A673 (cell line): ENCODE results near the gene P2RX2. TPM values are rescaled to one million over a fixed set of nuclear protein-coding genes. Genes with fewer than 3 reads are reported as not detected.

Source experiments
- BruUV-seq: library from RNA; stranded (reverse); fragments of 400-500 nt; replicated peaks from 2 replicates; lab custom pipeline; 2021; lab: Mats Ljungman, UMichigan
- CTCF ChIA-PET: fragments of 300-600 bp; sonication (Branson Sonifier 250); formaldehyde crosslinking; loops from one replicate; lab custom pipeline; 2022; ENCODE audit warnings: antibody characterized with exemption; lab: Charles Lee
- POLR2A ChIA-PET: fragments of 300-600 bp; sonication (Branson Sonifier 250); formaldehyde crosslinking; loops from one replicate; lab custom pipeline; 2022; ENCODE audit warnings: antibody characterized with exemption; ENCODE audit not compliant: low non-redundant PET; lab: Charles Lee
- DNase-seq: peaks from one replicate; pipeline ENCODE4 v3.0.0-alpha.2; 2015; ENCODE audit warnings: low spot score
- H3K27ac ChIP-seq: fragments of 200-600 bp; sonication (generic); 2 replicates; pipeline ENCODE4 v1.5.1; 2016; ENCODE audit warnings: mixed run types, low read depth, mild to moderate bottlenecking, mixed read lengths, antibody characterized with exemption, low read length; ENCODE audit not compliant: poor library complexity, severe bottlenecking
- H3K27me3 ChIP-seq: fragments of 200-600 bp; sonication (generic); replicated peaks from 2 replicates; pipeline ENCODE4 v1.6.1; 2017; ENCODE audit warnings: mixed run types, low read depth, mild to moderate bottlenecking, mixed read lengths, antibody characterized with exemption, low read length; ENCODE audit not compliant: insufficient read depth, poor library complexity
- H3K36me3 ChIP-seq: fragments of 200-600 bp; sonication (generic); 2 replicates; pipeline ENCODE4 v1.6.1; 2016; ENCODE audit warnings: mixed run types, mild to moderate bottlenecking, mixed read lengths, antibody characterized with exemption, low read length; ENCODE audit not compliant: insufficient read depth, poor library complexity, severe bottlenecking
- H3K4me1 ChIP-seq: fragments of 200-600 bp; sonication (generic); 2 replicates; pipeline ENCODE4 v1.6.1; 2017; ENCODE audit warnings: mixed run types, mild to moderate bottlenecking, mixed read lengths, antibody characterized with exemption, low read length; ENCODE audit not compliant: insufficient read depth, poor library complexity, severe bottlenecking
- H3K4me3 ChIP-seq: fragments of 200-600 bp; sonication (generic); 2 replicates; pipeline ENCODE4 v1.5.1; 2016; ENCODE audit warnings: low read depth, mixed run types, mild to moderate bottlenecking, mixed read lengths, low read length; ENCODE audit not compliant: poor library complexity, severe bottlenecking
- H3K9me3 ChIP-seq: fragments of 200-600 bp; sonication (generic); 2 replicates; pipeline ENCODE4 v1.6.1; 2016; ENCODE audit warnings: mixed run types, low read depth, mild to moderate bottlenecking, mixed read lengths, antibody characterized with exemption, low read length; ENCODE audit not compliant: poor library complexity, severe bottlenecking
- EZH2 ChIP-seq: fragments of 200-600 bp; sonication (generic); IDR thresholded peaks from 2 replicates; pipeline ENCODE4 v1.6.1; 2017; ENCODE audit warnings: borderline replicate concordance, low read depth, mild to moderate bottlenecking, mixed read lengths, antibody characterized with exemption, low read length; ENCODE audit not compliant: poor library complexity, severe bottlenecking
- intact Hi-C: fragments of 100-400 bp; cut with micrococcal nuclease; formaldehyde crosslinking; loops from one replicate; pipeline ENCODE4 v1.10.0; 2022; ENCODE audit not compliant: unreplicated experiment
- total RNA-seq: library from RNA; stranded (reverse); gene quantifications from 2 replicates; pipeline ENCODE4 v1.2.3, GENCODE V29; 2021
- TF ChIP-seq, protein P1 (sequence below): fragments of 300-800, 200-600 bp; sonication (generic); conservative IDR thresholded peaks from 2 replicates; pipeline ENCODE4 v1.5.1; 2017; ENCODE audit warnings: low read depth, mild to moderate bottlenecking, antibody characterized with exemption, low read length, moderate library complexity, mixed read lengths

The P2RX2 gene
- total RNA-seq, 1 experiment from 2014 or later: not detected

- POLR2A ChIA-PET: no interaction called here
- no peak overlapping the region for H3K4me3 ChIP-seq
- intact Hi-C loops: no loop called here
- peaks cover 5% of the 10 kb centered on the region for H3K36me3 ChIP-seq
- no peak overlapping the region for H3K27ac ChIP-seq
- H3K9me3 ChIP-seq: no peaks in the 10 kb centered on the region
- BruUV-seq: no TSS peak
- no peaks in the 10 kb centered on the region for H3K27me3 ChIP-seq
- no peaks in the 10 kb centered on the region for H3K4me1 ChIP-seq
- no peak for DNase-seq
- no peak for TF ChIP-seq EZH2
- TF ChIP-seq, protein P1, sequence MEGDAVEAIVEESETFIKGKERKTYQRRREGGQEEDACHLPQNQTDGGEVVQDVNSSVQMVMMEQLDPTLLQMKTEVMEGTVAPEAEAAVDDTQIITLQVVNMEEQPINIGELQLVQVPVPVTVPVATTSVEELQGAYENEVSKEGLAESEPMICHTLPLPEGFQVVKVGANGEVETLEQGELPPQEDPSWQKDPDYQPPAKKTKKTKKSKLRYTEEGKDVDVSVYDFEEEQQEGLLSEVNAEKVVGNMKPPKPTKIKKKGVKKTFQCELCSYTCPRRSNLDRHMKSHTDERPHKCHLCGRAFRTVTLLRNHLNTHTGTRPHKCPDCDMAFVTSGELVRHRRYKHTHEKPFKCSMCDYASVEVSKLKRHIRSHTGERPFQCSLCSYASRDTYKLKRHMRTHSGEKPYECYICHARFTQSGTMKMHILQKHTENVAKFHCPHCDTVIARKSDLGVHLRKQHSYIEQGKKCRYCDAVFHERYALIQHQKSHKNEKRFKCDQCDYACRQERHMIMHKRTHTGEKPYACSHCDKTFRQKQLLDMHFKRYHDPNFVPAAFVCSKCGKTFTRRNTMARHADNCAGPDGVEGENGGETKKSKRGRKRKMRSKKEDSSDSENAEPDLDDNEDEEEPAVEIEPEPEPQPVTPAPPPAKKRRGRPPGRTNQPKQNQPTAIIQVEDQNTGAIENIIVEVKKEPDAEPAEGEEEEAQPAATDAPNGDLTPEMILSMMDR: no peak
- CTCF ChIA-PET: no interaction called here
Observed at GRCh38 chr12:132586929-132587328, 31.6 kb upstream of the P2RX2 start.

GRCh38 chr12:132587781-132588180 is 30.8 kb upstream of the P2RX2 start:
- Histone ChIP-seq H3K36me3 (peaks cover 4% of the 10 kb centered on the region), H3K27me3 (no peaks in the 10 kb centered on the region), H3K4me1 (no peaks in the 10 kb centered on the region), H3K4me3 (no peak overlapping the region), H3K9me3 (no peaks in the 10 kb centered on the region), H3K27ac (no peak overlapping the region)
- ChIA-PET POLR2A (no interaction called here), CTCF (no interaction called here)
- no peak for DNase-seq
- TF ChIP-seq, protein P1: no peak
- TF ChIP-seq EZH2: no peak
- no TSS peak for BruUV-seq
- intact Hi-C loops: no loop called here

GRCh38 chr12:132588319-132588718 is 30.3 kb upstream of the P2RX2 start:
- Histone ChIP-seq H3K4me3 (no peak overlapping the region), H3K9me3 (no peaks in the 10 kb centered on the region), H3K27me3 (no peaks in the 10 kb centered on the region), H3K4me1 (no peaks in the 10 kb centered on the region), H3K36me3 (peaks cover 4% of the 10 kb centered on the region), H3K27ac (no peak overlapping the region)
- DNase-seq: no peak
- CTCF ChIA-PET: no interaction called here
- POLR2A ChIA-PET: no interaction called here
- BruUV-seq: no TSS peak
- TF ChIP-seq, protein P1: no peak
- TF ChIP-seq EZH2: no peak
- intact Hi-C loops: no loop called here
